Measurements from ENCODE around the gene ZNF124. TPM values are rescaled to one million over a fixed set of nuclear protein-coding genes. Genes with fewer than 3 reads are reported as not detected.

Gene ZNF124
- total RNA-seq, 2 experiments from 2014 or later: 23.0 to 23.6 TPM

Small RNA genes within 50 kb of the gene (microRNA-seq; reads per million reads assigned to microRNA genes)
- gene MIR3916 (ENCODE audit: borderline microRNAs expressed, borderline replicate concordance): not detected

Other genes starting within 250 kb of the ZNF124 start
- gene AHCTF1, start 240.1 kb downstream of the ZNF124 start, total RNA-seq: 10 to 100 TPM; 32.9 to 42.4 TPM
- under 1 TPM; 0.10 to 0.17 TPM for gene ZNF695, start 164.0 kb downstream of the ZNF124 start, total RNA-seq
- gene ZNF670, start 93.2 kb downstream of the ZNF124 start, total RNA-seq: 1 to 10 TPM; 1.1 to 1.2 TPM
- 10 to 100 TPM in 1 of 2 experiments, 1 to 10 TPM in 1; 9.9 to 10.0 TPM for gene ZNF669, start 67.7 kb downstream of the ZNF124 start, total RNA-seq
- not detected for gene VN1R5, start 84.1 kb upstream of the ZNF124 start, total RNA-seq
- 1 to 10 TPM; 7.2 to 7.4 TPM for gene ZNF496, start 159.8 kb upstream of the ZNF124 start, total RNA-seq
- 1 to 10 TPM; 1.4 to 2.5 TPM for gene NLRP3, start 244.2 kb upstream of the ZNF124 start, total RNA-seq

Data from activated CD4-positive, alpha-beta T cell treated with anti-CD3 and anti-CD28 coated beads, Interleukin-2, amount 10 ng/mL, durations not matched to agents 7 days and 5 days (primary cell).